GM19193 (cell line): Measurements from ENCODE around the gene PRKD3.

Experiments
- POLR2A ChIP-seq: IDR thresholded peaks from 4 replicates; pipeline ENCODE4 v1.6.1; 2011; ENCODE audit not compliant: insufficient read depth, insufficient read length; ENCODE audit errors: extremely low read depth

The PRKD3 gene

GRCh38 chr2:37349231-37349860 lies 24.7 kb upstream of the PRKD3 start:
- TF ChIP-seq POLR2A = no peak

GRCh38 chr2:37348155-37348554 lies 23.5 kb upstream of the PRKD3 start:
- TF ChIP-seq POLR2A = no peak

- TF ChIP-seq POLR2A = no peak
Observed at GRCh38 chr2:37344453-37345361, 20.1 kb upstream of the PRKD3 start, which contains the start of gene QPCT. QPCT (plus strand) TSS chr2:37344630; CDS start chr2:37344732, 102 bp downstream.

- TF ChIP-seq POLR2A = no peak
Observed at GRCh38 chr2:37343537-37344434, 19.2 kb upstream of the PRKD3 start.

DNA sequence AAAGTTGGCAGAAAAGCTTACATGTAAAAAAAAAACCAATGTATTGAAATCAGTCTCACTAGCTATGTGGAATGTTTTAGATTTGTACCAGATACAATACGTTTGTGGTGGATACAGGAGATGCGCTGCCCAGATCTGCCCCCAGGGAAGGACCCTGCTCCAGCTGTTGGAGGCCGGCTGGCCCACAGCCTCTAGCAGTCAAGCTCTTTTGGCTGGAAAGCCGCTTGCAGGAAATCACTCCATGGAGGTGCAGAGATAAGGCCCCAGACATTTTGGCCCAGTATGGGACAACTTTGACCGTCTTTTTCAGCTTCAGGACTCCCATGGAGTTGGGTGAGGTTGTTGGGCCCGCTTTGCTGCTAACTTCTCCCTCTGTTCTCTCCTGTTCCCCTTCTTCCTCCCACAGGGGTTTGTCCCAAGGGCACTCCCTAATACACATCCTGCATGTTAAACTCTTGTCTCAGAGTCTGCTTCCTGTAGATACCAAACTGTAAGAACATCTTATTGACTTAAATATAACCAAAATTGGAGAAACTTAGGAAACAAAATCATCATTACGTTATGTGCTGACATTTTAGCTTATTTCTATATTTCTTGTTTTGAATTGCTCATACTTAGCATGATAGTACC lies 18.1 kb upstream of the PRKD3 start:
- no peak for TF ChIP-seq POLR2A

DNA sequence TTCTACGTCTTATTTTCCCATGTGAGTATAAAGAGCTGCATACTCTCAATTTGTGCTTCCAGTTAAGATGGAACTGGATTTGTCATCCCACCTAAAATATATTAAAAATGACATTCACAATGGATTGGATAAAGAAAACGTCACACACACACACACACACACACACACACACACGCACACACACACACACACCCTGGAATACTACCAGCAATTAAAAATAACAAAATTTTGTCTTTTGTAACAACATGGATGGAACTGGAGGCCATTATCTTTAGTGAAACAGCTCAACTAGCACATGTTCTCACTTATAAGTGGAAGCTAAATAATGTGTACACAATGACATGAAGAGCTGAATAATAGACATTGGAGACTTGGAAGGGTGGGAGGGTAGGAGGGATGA lies 16.0 kb upstream of the PRKD3 start:
- TF ChIP-seq POLR2A = no peak

GRCh38 chr2:37338933-37339332 lies 14.3 kb upstream of the PRKD3 start:
- TF ChIP-seq POLR2A = no peak

- TF ChIP-seq POLR2A = no peak
Observed at GRCh38 chr2:37337620-37338280, 13.1 kb upstream of the PRKD3 start.

- TF ChIP-seq POLR2A = no peak
Observed at GRCh38 chr2:37335604-37336003, 11.0 kb upstream of the PRKD3 start.

GRCh38 chr2:37333256-37333655 lies 8.6 kb upstream of the PRKD3 start:
- no peak for TF ChIP-seq POLR2A

DNA sequence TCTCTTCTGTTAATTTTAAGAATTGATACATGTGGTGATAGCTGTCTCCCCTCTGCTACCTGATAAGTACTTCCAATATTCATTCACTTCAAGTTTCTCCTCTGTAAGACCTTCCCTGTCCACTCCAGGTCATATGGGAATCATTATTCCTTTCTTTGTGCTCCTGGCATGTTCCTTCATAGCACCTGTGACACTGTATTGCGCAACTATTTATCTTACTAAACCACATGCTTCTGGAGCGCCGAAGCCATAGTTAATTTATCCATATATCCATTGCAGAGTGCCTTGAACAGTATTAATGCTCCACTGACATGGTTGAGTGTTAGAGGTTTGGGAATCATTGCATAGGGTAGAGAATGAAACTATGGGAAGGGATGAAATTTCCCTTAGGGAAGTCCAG lies 7.9 kb upstream of the PRKD3 start:
- no peak for TF ChIP-seq POLR2A

- TF ChIP-seq POLR2A = no peak
Observed at GRCh38 chr2:37330681-37331080, 6.0 kb upstream of the PRKD3 start.

DNA sequence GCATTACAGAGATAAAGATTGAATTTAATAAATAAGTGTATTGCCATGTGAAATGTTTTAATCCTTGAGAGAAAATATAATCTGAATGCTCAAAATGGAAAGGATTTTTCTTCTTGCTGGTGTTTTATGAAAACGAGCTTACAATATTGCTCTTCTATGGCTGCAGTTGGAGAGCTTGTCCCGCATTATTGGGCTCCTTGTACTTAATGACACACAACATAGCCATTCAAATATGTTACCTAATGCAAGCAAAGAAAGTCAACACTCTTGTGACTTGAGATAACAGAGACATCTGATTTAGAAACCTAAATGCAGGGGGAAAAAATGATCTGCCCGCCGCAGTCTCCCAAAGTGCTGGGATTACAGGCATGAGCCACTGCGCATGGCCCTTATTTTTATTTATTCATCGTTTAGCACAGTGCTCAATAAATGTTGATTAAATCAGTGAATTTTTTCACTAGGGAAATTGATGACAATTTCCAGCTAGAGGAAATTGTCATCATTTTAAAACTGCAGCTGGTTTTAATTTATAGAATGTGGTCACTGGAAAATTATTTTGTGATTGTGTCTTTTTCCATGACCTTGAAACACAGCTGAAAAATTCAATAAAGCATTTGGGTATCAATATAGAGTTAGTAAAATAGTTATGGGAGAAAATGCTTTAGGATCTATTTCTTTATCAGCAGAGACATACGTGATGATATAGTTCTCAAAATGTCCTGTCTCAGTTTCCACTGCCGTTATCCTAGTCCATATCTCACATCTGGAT lies 2.4 kb upstream of the PRKD3 start:
- TF ChIP-seq POLR2A = no peak

GRCh38 chr2:37326285-37326684 lies 1.7 kb upstream of the PRKD3 start:
- TF ChIP-seq POLR2A = no peak

DNA sequence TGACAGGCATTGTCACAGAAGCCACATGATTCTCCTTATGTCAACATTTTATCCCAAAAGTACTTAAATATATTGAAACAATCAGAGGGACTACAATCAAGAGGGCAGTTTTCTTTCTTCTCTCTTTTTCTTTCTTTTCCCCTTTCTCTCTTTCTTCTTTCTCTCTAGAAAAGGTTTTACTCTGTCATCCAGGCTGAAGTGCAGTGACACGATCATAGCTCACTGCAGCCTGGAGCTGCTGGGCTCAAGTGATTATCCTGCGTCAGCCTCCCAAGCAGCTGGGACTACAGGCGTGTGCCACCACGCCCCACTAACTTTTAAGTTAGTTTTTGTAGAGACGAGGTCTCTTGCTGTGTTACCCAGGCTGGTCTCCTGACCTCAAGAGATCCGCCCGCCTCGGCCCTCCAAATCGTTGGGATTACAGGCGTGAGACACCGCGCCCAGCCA lies 1.0 kb upstream of the PRKD3 start:
- no peak for TF ChIP-seq POLR2A
